ENCODE measurements around the gene CC2D1A. TPM values are rescaled to one million over a fixed set of nuclear protein-coding genes. Genes with fewer than 3 reads are reported as not detected.

CC2D1A gene
- total RNA-seq, 1 experiment from 2014 or later = 67.7 TPM

GRCh38 chr19:13881251-13881691, 24.7 kb upstream of the CC2D1A start:
- H3K27me3 ChIP-seq (ENCODE audit: low read length) = no peaks in the 10 kb centered on the region
- ATAC-seq (no peak), DNase-seq (no peak)
- H4K20me1 ChIP-seq (ENCODE audit: low read length) = no peaks in the 10 kb centered on the region
- H3K9me2 ChIP-seq (replicated peaks; ENCODE audit: low read length) = no peaks in the 10 kb centered on the region
- CTCF ChIA-PET = no interaction called here
- H3K4me2 ChIP-seq (ENCODE audit: low read length) = no peak overlapping the region
- peaks cover 11% of the 10 kb centered on the region for H3K4me1 ChIP-seq (ENCODE audit: insufficient read depth, low read length)
- H3K36me3 ChIP-seq (ENCODE audit: low read depth, low read length) = no peaks in the 10 kb centered on the region
- no peak overlapping the region for H3K4me3 ChIP-seq (ENCODE audit: low read length)
- H3K9ac ChIP-seq (ENCODE audit: low read length) = no peak overlapping the region
- H3K79me2 ChIP-seq (ENCODE audit: low read length) = no peaks in the 10 kb centered on the region
- no peak for TF ChIP-seq CTCF (conservative IDR thresholded peaks at IDR 0.05; ENCODE audit: low read depth, low read length)
- TF ChIP-seq EZH2phosphoT487 (IDR thresholded peaks at IDR 0.05; ENCODE audit: borderline replicate concordance, low read length) = no peak
- TF ChIP-seq EZH2 (IDR thresholded peaks at IDR 0.05; ENCODE audit: low read length, unreplicated experiment) = no peak
- H3K27ac ChIP-seq (ENCODE audit: low read length) = no peak overlapping the region
- H3K9me3 ChIP-seq (ENCODE audit: low read length) = no peaks in the 10 kb centered on the region
- no peaks in the 10 kb centered on the region for H3F3A ChIP-seq (ENCODE audit: low read length, unreplicated experiment)
- POLR2A ChIA-PET (ENCODE audit: unreplicated experiment) = no interaction called here
- H2AFZ ChIP-seq (ENCODE audit: low read length) = no peak overlapping the region
- intact Hi-C loops (cut with micrococcal nuclease) = loop anchor here (2.0 kb wide), 3 partner anchors 26 to 152 kb away; partner anchors contain the start of genes BRME1, CC2D1A and DCAF15
- no TSS peak for BruUV-seq (replicated peaks)

DNA sequence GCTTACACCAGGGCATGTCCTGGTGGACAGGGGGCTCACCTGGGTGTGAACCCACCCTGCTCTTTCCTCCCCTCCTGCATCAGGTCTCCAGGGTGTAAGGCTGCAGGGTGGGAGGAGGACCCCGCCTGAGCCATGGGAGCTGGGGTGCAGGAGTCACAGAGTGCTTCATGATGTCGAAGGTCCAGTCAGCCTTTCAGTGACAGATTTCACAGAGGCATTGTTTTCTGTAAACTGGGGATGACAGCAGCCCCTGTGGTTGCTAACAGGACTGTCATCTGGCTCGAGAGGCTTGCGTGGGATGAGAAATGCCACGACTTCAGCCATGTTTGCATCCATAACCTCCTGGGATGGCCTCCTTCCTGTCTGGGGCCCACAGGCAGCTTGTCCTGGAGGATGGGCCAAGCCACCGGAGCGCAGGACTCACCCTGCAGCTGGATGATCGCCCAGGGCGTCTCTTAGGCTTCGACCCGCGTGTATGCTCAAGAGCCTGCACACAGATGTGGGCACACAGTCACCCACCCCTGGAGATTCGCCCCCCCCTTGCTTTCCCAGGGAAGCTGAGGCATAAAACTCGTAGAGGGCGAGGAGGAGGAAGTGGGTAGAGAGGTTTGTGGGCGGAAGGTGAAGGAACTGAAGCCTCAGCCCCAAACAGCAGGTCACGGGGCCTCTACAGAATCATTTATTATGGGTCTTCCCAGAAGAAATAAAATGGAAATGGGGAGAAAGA, 24.1 kb upstream of the CC2D1A start:
- H3K9ac ChIP-seq (ENCODE audit: low read length) = no peak overlapping the region
- H3K9me3 ChIP-seq (ENCODE audit: low read length) = no peaks in the 10 kb centered on the region

More for the DNA sequence above, 24.1 kb upstream of the CC2D1A start:
- TF ChIP-seq CTCF (conservative IDR thresholded peaks at IDR 0.05; ENCODE audit: low read depth, low read length) (no peak), EZH2 (IDR thresholded peaks at IDR 0.05; ENCODE audit: low read length, unreplicated experiment) (no peak), EZH2phosphoT487 (IDR thresholded peaks at IDR 0.05; ENCODE audit: borderline replicate concordance, low read length) (no peak)
- BruUV-seq (replicated peaks) = no TSS peak
- no peaks in the 10 kb centered on the region for H3K36me3 ChIP-seq (ENCODE audit: low read depth, low read length)
- peaks cover 11% of the 10 kb centered on the region for H3K4me1 ChIP-seq (ENCODE audit: insufficient read depth, low read length)
- CTCF ChIA-PET = interaction anchor here (0.6 kb wide), 1 partner anchor 42 kb away, joined by 3 read pairs; no protein-coding TSS in a partner anchor
- H3F3A ChIP-seq (ENCODE audit: low read length, unreplicated experiment) = no peaks in the 10 kb centered on the region
- DNase-seq = no peak
- intact Hi-C loops (cut with micrococcal nuclease) = loop anchor here (2.0 kb wide), 3 partner anchors 25 to 151 kb away; partner anchors contain the start of genes BRME1, CC2D1A and DCAF15
- ATAC-seq = no peak
- H3K4me3 ChIP-seq (ENCODE audit: low read length) = no peak overlapping the region
- H2AFZ ChIP-seq (ENCODE audit: low read length) = no peak overlapping the region
- H3K27me3 ChIP-seq (ENCODE audit: low read length) = no peaks in the 10 kb centered on the region
- no peak overlapping the region for H3K27ac ChIP-seq (ENCODE audit: low read length)
- H3K9me2 ChIP-seq (replicated peaks; ENCODE audit: low read length) = no peaks in the 10 kb centered on the region
- no peak overlapping the region for H3K4me2 ChIP-seq (ENCODE audit: low read length)
- H4K20me1 ChIP-seq (ENCODE audit: low read length) = no peaks in the 10 kb centered on the region
- H3K79me2 ChIP-seq (ENCODE audit: low read length) = no peaks in the 10 kb centered on the region
- POLR2A ChIA-PET (ENCODE audit: unreplicated experiment) = no interaction called here
